GM12878 (cell line): ENCODE results near the gene FXYD1. TPM values are rescaled to one million over a fixed set of nuclear protein-coding genes. Genes with fewer than 3 reads are reported as not detected.

Source experiments
- CBX5 ChIP-seq: sonication (generic); IDR thresholded peaks from 2 replicates; pipeline ENCODE4 v1.6.1; 2016; ENCODE audit warnings: low read depth, moderate library complexity, mild to moderate bottlenecking, inconsistent platforms
- FOXK2 ChIP-seq: fragments of 450-650 bp; IDR thresholded peaks from 2 replicates; pipeline ENCODE4 v1.6.1; 2017; ENCODE audit warnings: mild to moderate bottlenecking, moderate library complexity
- IKZF1 ChIP-seq: fragments of 450-650 bp; conservative IDR thresholded peaks from 2 replicates; pipeline ENCODE4 v1.6.1; 2017; ENCODE audit warnings: antibody characterized with exemption, mild to moderate bottlenecking
- JUNB ChIP-seq: IDR thresholded peaks from 2 replicates; pipeline ENCODE4 v1.6.1; 2016; ENCODE audit warnings: antibody characterized with exemption, mild to moderate bottlenecking
- MYB ChIP-seq: fragments of 150-350 bp; IDR thresholded peaks from 2 replicates; pipeline ENCODE4 v1.6.1; 2014; ENCODE audit warnings: mild to moderate bottlenecking, low read depth, low read length, borderline replicate concordance
- NR2F1 ChIP-seq: fragments of 450-650 bp; conservative IDR thresholded peaks from 2 replicates; pipeline ENCODE4 v1.6.1; 2017; ENCODE audit warnings: mild to moderate bottlenecking
- POLR2AphosphoS5 ChIP-seq: IDR thresholded peaks from 2 replicates; pipeline ENCODE4 v1.6.1; 2011; ENCODE audit warnings: mild to moderate bottlenecking, low read length, inconsistent platforms
- RUNX3 ChIP-seq: IDR thresholded peaks from 2 replicates; pipeline ENCODE4 v1.6.1; 2012; ENCODE audit warnings: low read length, inconsistent platforms
- SMC3 ChIP-seq: IDR thresholded peaks from 2 replicates; pipeline ENCODE4 v1.6.1; 2011; ENCODE audit warnings: low read length, improper control_type of control experiment, borderline replicate concordance
- SPI1 ChIP-seq: IDR thresholded peaks from 2 replicates; pipeline ENCODE4 v1.6.1; 2011; ENCODE audit warnings: low read depth, mild to moderate bottlenecking, low read length, moderate library complexity, borderline replicate concordance; ENCODE audit not compliant: insufficient read depth
- TCF3 ChIP-seq: IDR thresholded peaks from 2 replicates; pipeline ENCODE4 v1.6.1; 2012; ENCODE audit warnings: low read depth, mild to moderate bottlenecking, low read length, borderline replicate concordance; ENCODE audit not compliant: insufficient read depth
- ZBED1 ChIP-seq: IDR thresholded peaks from 2 replicates; pipeline ENCODE4 v1.6.1; 2016; ENCODE audit warnings: borderline replicate concordance
- ZBTB11 ChIP-seq: fragments of 450-650 bp; formaldehyde crosslinking; IDR thresholded peaks from 2 replicates; pipeline ENCODE4 v1.5.0; 2022; ENCODE audit warnings: mild to moderate bottlenecking, missing genetic modification characterization
- ZNF687 ChIP-seq: fragments of 450-650 bp; IDR thresholded peaks from 2 replicates; pipeline ENCODE4 v1.6.1; 2017; ENCODE audit warnings: mild to moderate bottlenecking, moderate library complexity
- polyA plus RNA-seq, 11 experiments: library from polyadenylated mRNA; depleted of rRNA in 4 of 11; unstranded in 6 of 11; stranded (reverse) in 5 of 11; fragments of >200 nt; fragmentation: Nextera tagmentation in 4 of 11; fragmentation: Illumina TruSeq in 1 of 11; extraction: Ambion mirVana in 4 of 11; extraction: Trizol in 1 of 11; gene quantifications; 1 replicate in 1 of 11; 2 replicates in 10 of 11; pipeline versions ENCODE4 v1.2.1 to v1.2.3, GENCODE V29; 2011 to 2016; ENCODE audit warnings: inconsistent platforms in 2 of 11, missing spikeins in 2 of 11, low read depth in 1 of 11
- total RNA-seq, 4 experiments: library from RNA; depleted of rRNA in 3 of 4; stranded (reverse); fragments of >200 nt in 3 of 4; fragmentation: Illumina TruSeq in 1 of 4; extraction: Trizol in 1 of 4; gene quantifications; 2 replicates each; pipeline versions ENCODE4 v1.2.1 to v1.2.3, GENCODE V29; 2013 to 2021
- TF ChIP-seq, protein P1 (sequence below), 3 experiments: IDR thresholded peaks in 2 of 3; conservative IDR thresholded peaks in 1 of 3; 2 replicates each; pipeline ENCODE4 v1.5.1; 2011; ENCODE audit warnings: low read depth in 3 of 3, low read length in 3 of 3, mild to moderate bottlenecking in 3 of 3, control low read depth in 2 of 3, moderate library complexity in 2 of 3, inconsistent platforms in 1 of 3, mixed read lengths in 1 of 3; ENCODE audit not compliant: control insufficient read depth in 2 of 3, insufficient read depth in 1 of 3; ENCODE audit errors: extremely low read depth in 1 of 3
- TF ChIP-seq, protein P2 (sequence below): IDR thresholded peaks from 2 replicates; pipeline ENCODE4 v1.6.1; 2012; ENCODE audit warnings: improper control_type of control experiment, low read depth, low read length; ENCODE audit not compliant: insufficient replicate concordance

Gene FXYD1
- total and polyA plus RNA-seq, 10 of the 15 experiments (the other 5 are each of a cell fraction or from before 2014, with no cell fraction given) = 0.34 to 1.2 (median 0.49) TPM; not detected in 4

GRCh38 chr19:35120492-35120891 is 18.1 kb upstream of the FXYD1 start (continued):
- TF ChIP-seq, protein P1, sequence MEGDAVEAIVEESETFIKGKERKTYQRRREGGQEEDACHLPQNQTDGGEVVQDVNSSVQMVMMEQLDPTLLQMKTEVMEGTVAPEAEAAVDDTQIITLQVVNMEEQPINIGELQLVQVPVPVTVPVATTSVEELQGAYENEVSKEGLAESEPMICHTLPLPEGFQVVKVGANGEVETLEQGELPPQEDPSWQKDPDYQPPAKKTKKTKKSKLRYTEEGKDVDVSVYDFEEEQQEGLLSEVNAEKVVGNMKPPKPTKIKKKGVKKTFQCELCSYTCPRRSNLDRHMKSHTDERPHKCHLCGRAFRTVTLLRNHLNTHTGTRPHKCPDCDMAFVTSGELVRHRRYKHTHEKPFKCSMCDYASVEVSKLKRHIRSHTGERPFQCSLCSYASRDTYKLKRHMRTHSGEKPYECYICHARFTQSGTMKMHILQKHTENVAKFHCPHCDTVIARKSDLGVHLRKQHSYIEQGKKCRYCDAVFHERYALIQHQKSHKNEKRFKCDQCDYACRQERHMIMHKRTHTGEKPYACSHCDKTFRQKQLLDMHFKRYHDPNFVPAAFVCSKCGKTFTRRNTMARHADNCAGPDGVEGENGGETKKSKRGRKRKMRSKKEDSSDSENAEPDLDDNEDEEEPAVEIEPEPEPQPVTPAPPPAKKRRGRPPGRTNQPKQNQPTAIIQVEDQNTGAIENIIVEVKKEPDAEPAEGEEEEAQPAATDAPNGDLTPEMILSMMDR (IDR thresholded peaks at IDR 0.05 in 2 of 3, conservative IDR thresholded peaks at IDR 0.05 in 1 of 3; ENCODE audit: control insufficient read depth in 2 of 3, extremely low read depth in 1 of 3, insufficient read depth in 1 of 3, low read depth in 3 of 3, low read length in 3 of 3) = no peak
- TF ChIP-seq RUNX3 = 0 out of 2 replicates have a peak, but pooled peaks have one; percentile 7
- TF ChIP-seq, protein P2, sequence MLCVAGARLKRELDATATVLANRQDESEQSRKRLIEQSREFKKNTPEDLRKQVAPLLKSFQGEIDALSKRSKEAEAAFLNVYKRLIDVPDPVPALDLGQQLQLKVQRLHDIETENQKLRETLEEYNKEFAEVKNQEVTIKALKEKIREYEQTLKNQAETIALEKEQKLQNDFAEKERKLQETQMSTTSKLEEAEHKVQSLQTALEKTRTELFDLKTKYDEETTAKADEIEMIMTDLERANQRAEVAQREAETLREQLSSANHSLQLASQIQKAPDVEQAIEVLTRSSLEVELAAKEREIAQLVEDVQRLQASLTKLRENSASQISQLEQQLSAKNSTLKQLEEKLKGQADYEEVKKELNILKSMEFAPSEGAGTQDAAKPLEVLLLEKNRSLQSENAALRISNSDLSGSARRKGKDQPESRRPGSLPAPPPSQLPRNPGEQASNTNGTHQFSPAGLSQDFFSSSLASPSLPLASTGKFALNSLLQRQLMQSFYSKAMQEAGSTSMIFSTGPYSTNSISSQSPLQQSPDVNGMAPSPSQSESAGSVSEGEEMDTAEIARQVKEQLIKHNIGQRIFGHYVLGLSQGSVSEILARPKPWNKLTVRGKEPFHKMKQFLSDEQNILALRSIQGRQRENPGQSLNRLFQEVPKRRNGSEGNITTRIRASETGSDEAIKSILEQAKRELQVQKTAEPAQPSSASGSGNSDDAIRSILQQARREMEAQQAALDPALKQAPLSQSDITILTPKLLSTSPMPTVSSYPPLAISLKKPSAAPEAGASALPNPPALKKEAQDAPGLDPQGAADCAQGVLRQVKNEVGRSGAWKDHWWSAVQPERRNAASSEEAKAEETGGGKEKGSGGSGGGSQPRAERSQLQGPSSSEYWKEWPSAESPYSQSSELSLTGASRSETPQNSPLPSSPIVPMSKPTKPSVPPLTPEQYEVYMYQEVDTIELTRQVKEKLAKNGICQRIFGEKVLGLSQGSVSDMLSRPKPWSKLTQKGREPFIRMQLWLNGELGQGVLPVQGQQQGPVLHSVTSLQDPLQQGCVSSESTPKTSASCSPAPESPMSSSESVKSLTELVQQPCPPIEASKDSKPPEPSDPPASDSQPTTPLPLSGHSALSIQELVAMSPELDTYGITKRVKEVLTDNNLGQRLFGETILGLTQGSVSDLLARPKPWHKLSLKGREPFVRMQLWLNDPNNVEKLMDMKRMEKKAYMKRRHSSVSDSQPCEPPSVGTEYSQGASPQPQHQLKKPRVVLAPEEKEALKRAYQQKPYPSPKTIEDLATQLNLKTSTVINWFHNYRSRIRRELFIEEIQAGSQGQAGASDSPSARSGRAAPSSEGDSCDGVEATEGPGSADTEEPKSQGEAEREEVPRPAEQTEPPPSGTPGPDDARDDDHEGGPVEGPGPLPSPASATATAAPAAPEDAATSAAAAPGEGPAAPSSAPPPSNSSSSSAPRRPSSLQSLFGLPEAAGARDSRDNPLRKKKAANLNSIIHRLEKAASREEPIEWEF = no peak
- no peak for TF ChIP-seq MYB
- TF ChIP-seq JUNB = no peak
- TF ChIP-seq ZBTB11 = no peak
- no peak for TF ChIP-seq NR2F1
- no peak for TF ChIP-seq SMC3
- TF ChIP-seq SPI1 = peak; percentile 58; the same call in 1 of the 2 replicates
- TF ChIP-seq IKZF1 = peak; percentile 57
- no peak for TF ChIP-seq CBX5
- no peak for TF ChIP-seq FOXK2
- no peak for TF ChIP-seq POLR2AphosphoS5
- TF ChIP-seq ZBED1 = no peak
- TF ChIP-seq ZNF687 = 0 out of 2 replicates have a peak, but pooled peaks have one; percentile 9
- no peak for TF ChIP-seq TCF3
